T-cell (primary cell): ENCODE measurements around the gene POMGNT1. TPM values are rescaled to one million over a fixed set of nuclear protein-coding genes. Genes with fewer than 3 reads are reported as not detected.

Experiments used
- ATAC-seq, 4 experiments: fragments of 200-7000 bp in 3 of 4; fragments of 150-1000 bp in 1 of 4; cut with Tn5 transposase; replicated peaks in 1 of 4; 1 replicate in 3 of 4; 2 replicates in 1 of 4; pipeline ENCODE4 v1.10.0; 2021; ENCODE audit warnings: moderate library complexity in 3 of 4, mild to moderate bottlenecking in 2 of 4, moderate number of reproducible peaks in 1 of 4
- CTCF ChIA-PET, 2 donors: fragments of 300-600 bp; sonication (Branson Sonifier 250); formaldehyde crosslinking; loops; one replicate each; lab custom pipeline; 2022; ENCODE audit warnings: antibody characterized with exemption in 2 of 2; lab: Charles Lee
- POLR2A ChIA-PET, 2 donors: fragments of 300-600 bp; sonication (Branson Sonifier 250); formaldehyde crosslinking; loops; one replicate each; lab custom pipeline; 2022; ENCODE audit warnings: antibody characterized with exemption in 2 of 2; lab: Charles Lee
- DNase-seq, 35 experiments: peaks; one replicate each; pipeline versions ENCODE4 v3.0.0 to v3.0.0-alpha.2; 2013 to 2023
- H3K27ac ChIP-seq: one replicate; pipeline ENCODE4 v1.5.1; 2013; ENCODE audit warnings: low read length
- H3K27me3 ChIP-seq, 2 experiments: replicated peaks in 1 of 2; 1 replicate in 1 of 2; 2 replicates in 1 of 2; pipeline versions ENCODE4 v1.6.1 to v1.7.0; 2013; ENCODE audit warnings: low read length in 1 of 2, mixed read lengths in 1 of 2; ENCODE audit not compliant: control insufficient read depth in 2 of 2, insufficient read depth in 2 of 2; ENCODE audit errors: extremely low read depth in 1 of 2
- H3K36me3 ChIP-seq, 2 donors: 1 replicate in 1 of 2; 2 replicates in 1 of 2; pipeline versions ENCODE4 v1.6.1 to v1.7.0; 2013; ENCODE audit warnings: low read length in 1 of 2; ENCODE audit not compliant: control insufficient read depth in 2 of 2, insufficient read depth in 1 of 2; ENCODE audit errors: extremely low read depth in 1 of 2
- H3K4me1 ChIP-seq, 2 experiments: 1 replicate in 1 of 2; 2 replicates in 1 of 2; pipeline versions ENCODE4 v1.6.1 to v1.7.0; 2013; ENCODE audit warnings: low read length in 2 of 2, mixed read lengths in 1 of 2; ENCODE audit not compliant: insufficient read depth in 2 of 2, control insufficient read depth in 1 of 2; ENCODE audit errors: extremely low read depth in 1 of 2
- H3K4me3 ChIP-seq, 2 donors: 1 replicate in 1 of 2; 2 replicates in 1 of 2; pipeline versions ENCODE4 v1.5.1 to v1.7.0; 2013; ENCODE audit warnings: mild to moderate bottlenecking in 2 of 2, low read length in 1 of 2, moderate library complexity in 1 of 2; ENCODE audit not compliant: control insufficient read depth in 1 of 2; ENCODE audit errors: extremely low read depth in 1 of 2
- H3K9me3 ChIP-seq: 2 replicates; pipeline ENCODE4 v1.7.0; 2013
- H3K27ac Mint-ChIP-seq, 2 donors: one replicate each; pipeline ENCODE4 v1.8.0; 2020 to 2021; ENCODE audit warnings: mild to moderate bottlenecking in 2 of 2, mixed read lengths in 2 of 2
- H3K27me3 Mint-ChIP-seq, 2 donors: one replicate each; pipeline ENCODE4 v1.8.0; 2021 to 2022; ENCODE audit warnings: mixed read lengths in 2 of 2
- H3K36me3 Mint-ChIP-seq: one replicate; pipeline ENCODE4 v1.8.0; 2021; ENCODE audit warnings: mixed read lengths
- H3K4me1 Mint-ChIP-seq, 3 donors: one replicate each; pipeline ENCODE4 v1.8.0; 2020 to 2022; ENCODE audit warnings: mixed read lengths in 3 of 3, mild to moderate bottlenecking in 1 of 3
- H3K4me3 Mint-ChIP-seq, 3 donors: one replicate each; pipeline ENCODE4 v1.8.0; 2020 to 2022; ENCODE audit warnings: mild to moderate bottlenecking in 3 of 3, mixed read lengths in 3 of 3, moderate library complexity in 3 of 3
- H3K9me3 Mint-ChIP-seq, 3 donors: one replicate each; pipeline ENCODE4 v1.8.0; 2020 to 2022; ENCODE audit warnings: mixed read lengths in 3 of 3
- WGBS: methylation state at CpG from one replicate; pipeline ENCODE4 v1.1.5; 2013; ENCODE audit warnings: missing lambda C conversion rate; ENCODE audit not compliant: insufficient coverage; 5-methylcytosine and 5-hydroxymethylcytosine counted together
- total RNA-seq, 35 experiments: library from RNA in 6 of 35; stranded (reverse) in 6 of 35; fragments of 120-200 nt in 1 of 35; gene quantifications; one replicate each; pipeline versions ENCODE4 v1.2.1 to v1.2.4 and lab custom pipeline; 2013 to 2026

POMGNT1 gene
- total RNA-seq, 5 donors from 2014 or later (not counting 1 experiment from before 2014, with no cell fraction given) = 38.0 to 49.6 (median 42.2) TPM

- no peak overlapping the region for H3K27ac ChIP-seq
- Mint-ChIP-seq H3K4me1 (peaks cover 2 to 5% (median 3%) of the 10 kb centered on the region in 3 donors), H3K27me3 (peaks cover 0 to 4% of the 10 kb centered on the region in 2 donors), H3K9me3 (no peaks in the 10 kb centered on the region), H3K4me3 (no peak overlapping the region), H3K36me3 (no peaks in the 10 kb centered on the region), H3K27ac (no peak overlapping the region)
- H3K36me3 ChIP-seq = no peaks in the 10 kb centered on the region
- CTCF ChIA-PET = interaction anchor here (0.6 to 0.7 kb wide), 2 partner anchors 10 to 397 kb away, joined by 3 to 4 read pairs; partner anchors contain the start of gene MOB3C (in 1 of the 2)
- peaks cover 0 to 3% of the 10 kb centered on the region in 2 experiments for H3K4me1 ChIP-seq
- H3K9me3 ChIP-seq = no peaks in the 10 kb centered on the region
- no peak overlapping the region for H3K4me3 ChIP-seq
- H3K27me3 ChIP-seq = peaks cover 0 to 12% of the 10 kb centered on the region in 2 experiments
- POLR2A ChIA-PET = interaction anchor here in 1 of 2 donors (0.6 kb wide), 1 partner anchor 142 kb away, joined by 3 read pairs; no protein-coding TSS in a partner anchor
- DNase-seq = no peak
- 88% methylated on average over 15 of the region's 18 CpGs for WGBS
- ATAC-seq = no peak
Measured at GRCh38 chr1:46219551-46220520, 21.6 kb upstream of the POMGNT1 start.

DNA sequence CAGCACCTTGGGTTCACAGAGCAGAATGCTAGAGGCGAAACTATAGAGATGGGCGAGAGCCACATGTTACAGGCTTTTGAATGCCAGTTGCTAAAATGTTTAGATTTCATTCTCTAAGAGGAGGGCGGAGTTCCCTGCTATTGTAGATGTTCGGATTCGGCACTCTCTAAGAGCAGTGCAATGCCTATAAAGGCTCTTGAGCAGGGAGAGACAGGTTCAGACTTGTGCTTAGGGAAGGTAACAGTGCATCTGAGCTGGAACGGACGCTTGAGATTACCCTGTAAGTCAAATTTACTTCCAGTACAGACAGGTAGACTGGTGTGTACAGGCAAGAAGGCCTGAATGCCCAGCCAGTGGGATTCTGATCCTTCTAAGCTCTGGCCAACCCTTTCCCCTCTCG is 20.2 kb upstream of the POMGNT1 start:
- Histone ChIP-seq H3K4me1 (no peaks in the 10 kb centered on the region), H3K9me3 (no peaks in the 10 kb centered on the region), H3K4me3 (no peak overlapping the region), H3K27ac (no peak overlapping the region), H3K36me3 (no peaks in the 10 kb centered on the region), H3K27me3 (peaks cover 0 to 9% of the 10 kb centered on the region in 2 experiments)
- Mint-ChIP-seq H3K27ac (no peak overlapping the region), H3K27me3 (peaks cover 0 to 4% of the 10 kb centered on the region in 2 donors), H3K4me1 (peaks cover under 1 to 1% (median 1%) of the 10 kb centered on the region in 3 donors), H3K36me3 (no peaks in the 10 kb centered on the region), H3K4me3 (no peak overlapping the region), H3K9me3 (no peaks in the 10 kb centered on the region)
- ChIA-PET CTCF (no interaction called here), POLR2A (interaction anchor here in 1 of 2 donors (0.5 kb wide), 1 partner anchor 130 kb away, joined by 5 read pairs; no protein-coding TSS in a partner anchor)
- ATAC-seq = no peak
- DNase-seq = no peak
- WGBS = 82% methylated on average over 6 of the region's 8 CpGs

DNA sequence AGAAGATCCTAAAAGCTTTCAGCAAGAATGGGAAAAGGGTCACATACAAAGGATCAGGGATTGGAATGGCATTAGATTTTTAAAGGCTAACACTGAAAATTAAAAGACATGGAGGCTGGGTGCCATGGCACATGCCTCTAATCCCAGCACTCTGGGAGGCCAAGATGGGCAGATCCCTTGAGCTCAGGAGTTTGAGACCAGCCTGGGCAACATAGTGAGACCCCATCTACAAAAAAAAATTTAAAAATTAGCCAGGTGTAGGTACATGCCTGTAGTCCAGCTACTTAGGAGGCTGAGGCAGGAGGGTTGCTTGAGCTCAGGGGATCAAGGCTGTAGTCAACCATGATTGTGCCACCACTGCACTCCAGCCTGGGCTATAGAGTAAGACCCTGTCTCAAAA is 17.3 kb upstream of the POMGNT1 start:
- Mint-ChIP-seq H3K36me3 (no peaks in the 10 kb centered on the region), H3K9me3 (no peaks in the 10 kb centered on the region), H3K27ac (no peak overlapping the region), H3K27me3 (peaks cover 0 to 4% of the 10 kb centered on the region in 2 donors), H3K4me1 (no peaks in the 10 kb centered on the region), H3K4me3 (no peak overlapping the region)
- no peak for ATAC-seq
- POLR2A ChIA-PET = no interaction called here
- Histone ChIP-seq H3K4me1 (no peaks in the 10 kb centered on the region), H3K27ac (no peak overlapping the region), H3K9me3 (no peaks in the 10 kb centered on the region), H3K4me3 (no peak overlapping the region), H3K27me3 (peaks cover 0 to 6% of the 10 kb centered on the region in 2 experiments), H3K36me3 (no peaks in the 10 kb centered on the region)
- CTCF ChIA-PET = interaction anchor here in 1 of 2 donors (0.6 kb wide), 1 partner anchor 622 kb away, joined by 3 read pairs; no protein-coding TSS in a partner anchor
- DNase-seq = no peak

DNA sequence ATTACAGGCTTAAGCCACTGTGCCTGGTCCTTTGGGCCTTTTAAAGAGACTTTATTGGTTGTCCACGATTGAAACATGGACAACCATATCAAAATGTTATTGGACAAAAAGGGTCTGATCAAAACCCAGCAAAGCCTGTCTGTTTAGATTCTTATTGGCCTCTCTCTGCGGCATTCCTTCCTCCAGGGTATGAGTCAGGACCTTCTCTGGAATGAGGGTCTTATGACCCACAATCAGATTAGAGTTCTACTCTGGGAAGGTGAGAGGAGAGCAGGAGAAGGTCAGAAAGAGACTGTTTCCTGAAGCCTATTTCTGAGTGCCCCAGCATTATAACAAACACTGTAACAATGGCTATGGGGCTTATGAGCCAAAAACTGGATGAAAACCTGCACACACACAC is 12.8 kb upstream of the POMGNT1 start:
- Histone ChIP-seq H3K36me3 (no peaks in the 10 kb centered on the region), H3K27ac (no peak overlapping the region), H3K4me1 (no peaks in the 10 kb centered on the region), H3K4me3 (no peak overlapping the region), H3K27me3 (peaks cover 0 to 3% of the 10 kb centered on the region in 2 experiments), H3K9me3 (no peaks in the 10 kb centered on the region)
- Mint-ChIP-seq H3K4me1 (no peaks in the 10 kb centered on the region), H3K9me3 (no peaks in the 10 kb centered on the region), H3K36me3 (no peaks in the 10 kb centered on the region), H3K27ac (no peak overlapping the region), H3K4me3 (no peak overlapping the region), H3K27me3 (no peaks in the 10 kb centered on the region)
- ChIA-PET POLR2A (no interaction called here), CTCF (no interaction called here)
- DNase-seq = no peak
- WGBS = no CpG with 5 or more reads among the region's 2 CpGs
- ATAC-seq = no peak

GRCh38 chr1:46210561-46210960 is 12.3 kb upstream of the POMGNT1 start:
- H3K4me1 Mint-ChIP-seq = no peaks in the 10 kb centered on the region
- H3K27me3 Mint-ChIP-seq = no peaks in the 10 kb centered on the region
- no peak overlapping the region for H3K27ac ChIP-seq

GRCh38 chr1:46206399-46206798 is 8.2 kb upstream of the POMGNT1 start:
- no peak overlapping the region for H3K4me3 Mint-ChIP-seq
- no peak overlapping the region for H3K27ac ChIP-seq
- ATAC-seq (no peak), DNase-seq (no peak)
- peaks cover 0 to 9% of the 10 kb centered on the region in 2 experiments for H3K27me3 ChIP-seq
- H3K4me1 ChIP-seq = peaks cover 0 to 11% of the 10 kb centered on the region in 2 experiments
- H3K36me3 ChIP-seq = no peaks in the 10 kb centered on the region
- H3K27me3 Mint-ChIP-seq = peaks cover 0 to 3% of the 10 kb centered on the region in 2 donors
- 100% methylated on average over 1 of the region's 2 CpGs for WGBS
- H3K27ac Mint-ChIP-seq = peak overlapping the region in 1 of 2 donors; percentile 16
- ChIA-PET CTCF (no interaction called here), POLR2A (no interaction called here)
- H3K4me1 Mint-ChIP-seq = peaks cover 15 to 22% (median 16%) of the 10 kb centered on the region in 3 donors
- no peaks in the 10 kb centered on the region for H3K9me3 ChIP-seq
- no peaks in the 10 kb centered on the region for H3K36me3 Mint-ChIP-seq
- H3K4me3 ChIP-seq = no peak overlapping the region
- H3K9me3 Mint-ChIP-seq = no peaks in the 10 kb centered on the region

More at GRCh38 chr1:46210561-46210960, 12.3 kb upstream of the POMGNT1 start:
- no peaks in the 10 kb centered on the region for H3K9me3 ChIP-seq
- no peaks in the 10 kb centered on the region for H3K36me3 Mint-ChIP-seq
- H3K9me3 Mint-ChIP-seq = no peaks in the 10 kb centered on the region
- no peak overlapping the region for H3K4me3 ChIP-seq
- ChIA-PET CTCF (interaction anchor here in 1 of 2 donors (0.7 kb wide), 1 partner anchor 530 kb away, joined by 3 read pairs; no protein-coding TSS in a partner anchor), POLR2A (no interaction called here)
- DNase-seq = no peak
- H3K36me3 ChIP-seq = no peaks in the 10 kb centered on the region
- peaks cover 0 to 2% of the 10 kb centered on the region in 2 experiments for H3K27me3 ChIP-seq
- no peaks in the 10 kb centered on the region for H3K4me1 ChIP-seq
- no peak overlapping the region for H3K27ac Mint-ChIP-seq
- no CpG with 5 or more reads among the region's 3 CpGs for WGBS
- ATAC-seq = no peak
- no peak overlapping the region for H3K4me3 Mint-ChIP-seq
